GM21390 (cell line): ENCODE results near the gene FOXA3.

Experiments used
- ATAC-seq: cut with Tn5 transposase; IDR thresholded peaks from one replicate; pipeline ENCODE4 v1.9.1; 2021; ENCODE audit not compliant: unreplicated experiment

Gene FOXA3

DNA sequence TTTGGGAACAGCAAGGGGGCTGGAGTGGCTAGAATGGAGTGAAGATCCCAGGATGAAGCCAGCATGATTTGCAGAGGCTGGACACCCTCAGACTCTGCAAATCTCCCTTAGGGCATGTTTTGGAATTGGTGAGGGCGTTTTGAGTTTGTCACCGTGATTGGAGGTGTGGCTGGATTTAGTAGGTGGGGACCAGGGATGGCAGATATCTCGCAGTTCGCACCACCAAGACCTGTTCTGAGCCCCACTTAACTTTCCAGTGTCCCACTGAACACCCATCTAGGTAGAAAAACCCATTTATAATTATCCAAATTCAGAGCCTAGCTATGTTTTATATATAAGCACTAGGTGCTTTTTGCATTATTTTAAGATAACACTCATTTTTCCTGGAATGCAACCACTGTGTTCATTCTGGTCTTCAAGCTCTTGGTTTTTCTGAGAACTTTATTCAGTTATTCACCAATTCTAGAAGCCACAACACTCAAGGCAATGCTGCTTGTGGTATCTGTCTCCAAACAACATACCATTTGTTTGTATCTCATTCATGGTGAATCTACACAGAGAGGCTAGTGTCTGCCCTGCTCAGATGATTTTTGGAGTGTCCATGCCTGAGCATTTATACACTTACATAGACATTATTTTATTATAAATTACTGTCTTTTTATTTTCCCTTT lies 53.4 kb downstream of the FOXA3 start:
- ATAC-seq, result no peak

DNA sequence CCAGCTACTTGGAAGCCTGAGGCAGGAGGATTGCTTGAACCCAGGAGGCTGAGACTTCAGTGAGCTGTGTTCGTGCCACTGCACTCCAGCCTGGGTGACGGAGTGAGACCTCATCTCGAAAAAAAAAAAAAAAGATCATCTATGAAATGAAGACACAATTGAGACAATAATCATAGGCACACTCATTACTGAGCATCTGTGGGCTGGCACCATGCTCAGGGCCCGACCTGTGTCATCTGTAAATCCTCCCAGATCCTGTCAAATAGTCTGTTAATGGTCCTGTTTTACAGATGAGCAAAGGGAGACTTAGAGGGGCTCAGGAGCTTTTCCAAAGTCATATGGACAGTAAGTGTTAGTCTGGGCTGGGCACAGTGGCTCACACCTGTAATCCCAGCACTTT lies 54.6 kb downstream of the FOXA3 start:
- no peak for ATAC-seq

DNA sequence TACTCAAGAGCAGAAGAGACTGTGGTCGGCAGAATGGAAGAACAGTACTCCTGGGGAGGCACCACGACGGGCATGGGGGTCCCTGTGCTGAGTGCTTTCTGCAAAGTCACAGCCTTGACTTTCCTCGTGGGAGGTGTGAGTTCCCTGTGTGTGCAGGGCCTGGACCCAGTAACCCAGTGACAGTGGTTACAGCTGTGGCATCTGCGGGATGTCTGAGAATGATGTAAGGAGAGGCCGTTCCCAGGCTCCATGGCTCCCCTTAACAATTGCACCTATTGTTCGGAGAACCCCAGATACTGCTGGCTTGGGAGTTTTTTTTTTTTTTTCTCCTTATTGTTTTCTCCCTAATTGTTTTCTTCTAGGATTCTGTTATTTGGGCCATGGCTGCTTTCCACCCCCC lies 55.6 kb downstream of the FOXA3 start:
- ATAC-seq, result no peak

DNA sequence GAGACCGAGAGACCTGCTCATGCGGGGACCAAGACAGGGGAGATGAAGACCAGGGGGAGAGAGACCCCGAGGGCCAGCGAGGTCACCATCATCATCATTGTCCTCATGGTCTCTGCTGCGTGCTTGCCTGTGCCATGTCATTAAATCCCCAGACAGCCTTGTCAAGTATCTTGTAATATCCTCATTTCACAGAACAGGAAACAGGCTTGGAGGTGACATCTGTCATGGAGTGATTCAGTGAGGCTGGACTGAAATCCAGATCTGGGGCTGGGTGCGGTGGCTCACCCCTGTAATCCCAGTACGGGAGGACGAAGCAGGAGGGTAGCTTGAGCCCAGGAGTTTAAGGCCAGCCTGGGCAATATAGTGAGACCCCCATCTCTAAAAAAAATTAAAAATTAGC lies 56.3 kb downstream of the FOXA3 start:
- no peak for ATAC-seq

DNA sequence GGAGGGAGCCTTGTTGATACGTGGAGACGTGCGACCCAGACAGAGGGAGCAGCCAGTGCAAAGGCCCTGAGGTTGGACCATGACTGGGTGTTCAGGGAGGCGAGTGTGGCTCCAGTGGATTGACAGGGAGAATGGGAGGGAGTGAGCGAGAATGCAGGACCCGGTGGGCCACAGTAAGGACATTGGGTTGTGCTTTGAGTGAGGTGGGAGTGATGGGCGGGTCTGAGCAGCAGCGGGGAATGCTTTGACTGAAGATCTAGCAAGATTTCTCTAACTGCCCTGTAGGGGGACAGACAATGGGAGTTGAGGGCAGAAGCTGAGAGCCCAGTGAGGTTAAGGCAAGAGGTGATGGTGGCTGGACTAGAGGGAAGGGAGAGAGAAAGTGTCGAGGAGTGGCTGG lies 58.2 kb downstream of the FOXA3 start:
- ATAC-seq, result no peak
